IMR-90 (cell line): ENCODE results near the gene MRAP2. TPM values are rescaled to one million over a fixed set of nuclear protein-coding genes. Genes with fewer than 3 reads are reported as not detected.

Experiments
- ATAC-seq: fragments of 200-7000 bp; cut with Tn5 transposase; 2 replicates; pipeline ENCODE4 v1.9.1; 2020; ENCODE audit warnings: low read depth, mild to moderate bottlenecking, moderate library complexity
- BruUV-seq: library from RNA; stranded (reverse); fragments of 400-500 nt; replicated peaks from 2 replicates; lab custom pipeline; 2021; lab: Mats Ljungman, UMichigan
- CTCF ChIA-PET: fragments of 300-600 bp; formaldehyde crosslinking; extraction: SDS; loops from one replicate; lab custom pipeline; 2021; ENCODE audit warnings: antibody characterized with exemption; lab: Yijun Ruan, JAX
- POLR2A ChIA-PET: fragments of 300-600 bp; sonication (Branson Sonifier 250); formaldehyde crosslinking; loops from one replicate; lab custom pipeline; 2022; ENCODE audit warnings: antibody characterized with exemption; ENCODE audit not compliant: unreplicated experiment; lab: Charles Lee
- DNase-seq: peaks from one replicate; pipeline ENCODE4 v3.0.0; 2013
- H2AFZ ChIP-seq: replicated peaks from 2 replicates; pipeline ENCODE3; 2013; ENCODE audit warnings: low read length, mild to moderate bottlenecking; ENCODE audit not compliant: poor library complexity
- H2AK5ac ChIP-seq: 2 replicates; pipeline ENCODE4 v1.6.1; 2013; ENCODE audit warnings: low read depth, low read length, inconsistent platforms
- H2AK9ac ChIP-seq: replicated peaks from 2 replicates; pipeline ENCODE3; 2013; ENCODE audit warnings: mild to moderate bottlenecking, low read depth, low read length, moderate library complexity; ENCODE audit not compliant: poor library complexity
- H2BK120ac ChIP-seq: 2 replicates; pipeline ENCODE4 v1.6.1; 2013; ENCODE audit warnings: low read depth, low read length, inconsistent platforms
- H2BK15ac ChIP-seq: 3 replicates; pipeline ENCODE4 v1.6.1; 2013; ENCODE audit warnings: low read depth, low read length, inconsistent platforms
- H2BK20ac ChIP-seq: 2 replicates; pipeline ENCODE4 v1.6.1; 2013; ENCODE audit warnings: low read depth, mild to moderate bottlenecking, inconsistent platforms, low read length, moderate library complexity
- H2BK5ac ChIP-seq: 2 replicates; pipeline ENCODE4 v1.6.1; 2013; ENCODE audit warnings: mild to moderate bottlenecking, low read depth, low read length, inconsistent platforms; ENCODE audit not compliant: poor library complexity, severe bottlenecking
- H3K14ac ChIP-seq: replicated peaks from 2 replicates; pipeline ENCODE4 v1.6.1; 2013; ENCODE audit warnings: low read depth, low read length, inconsistent platforms
- H3K18ac ChIP-seq: 2 replicates; pipeline ENCODE4 v1.6.1; 2013; ENCODE audit warnings: low read depth, low read length, control low read depth
- H3K23ac ChIP-seq: 2 replicates; pipeline ENCODE4 v1.6.1; 2013; ENCODE audit warnings: low read depth, low read length, inconsistent platforms
- H3K27ac ChIP-seq: 2 replicates; pipeline ENCODE4 v1.5.1; 2013; ENCODE audit warnings: mild to moderate bottlenecking, control low read depth, low read length; ENCODE audit not compliant: insufficient read depth
- H3K27me3 ChIP-seq: 2 replicates; pipeline ENCODE4 v1.6.1; 2013; ENCODE audit warnings: low read length; ENCODE audit not compliant: control insufficient read depth, insufficient read depth
- H3K36me3 ChIP-seq: 2 replicates; pipeline ENCODE4 v1.6.1; 2013; ENCODE audit warnings: low read length, mixed read lengths; ENCODE audit not compliant: control insufficient read depth, insufficient read depth
- H3K4ac ChIP-seq: 2 replicates; pipeline ENCODE4 v1.6.1; 2013; ENCODE audit warnings: low read depth, low read length, inconsistent platforms
- H3K4me1 ChIP-seq: 2 replicates; pipeline ENCODE4 v1.6.1; 2013; ENCODE audit warnings: low read length, mixed read lengths; ENCODE audit not compliant: control insufficient read depth, insufficient read depth
- H3K4me2 ChIP-seq: 2 replicates; pipeline ENCODE4 v1.6.1; 2013; ENCODE audit warnings: low read depth, mild to moderate bottlenecking, control low read depth, low read length, moderate library complexity
- H3K4me3 ChIP-seq: 2 replicates; pipeline ENCODE4 v1.5.1; 2013; ENCODE audit warnings: low read depth, mild to moderate bottlenecking, control low read depth, low read length, moderate library complexity; ENCODE audit not compliant: insufficient read depth
- H3K56ac ChIP-seq: 2 replicates; pipeline ENCODE4 v1.6.1; 2013; ENCODE audit warnings: low read length, inconsistent platforms; ENCODE audit not compliant: insufficient read depth; ENCODE audit errors: extremely low read depth
- H3K79me1 ChIP-seq, 2 experiments: 2 replicates each; pipeline ENCODE4 v1.6.1; 2013; ENCODE audit warnings: low read length in 2 of 2, inconsistent platforms in 1 of 2, low read depth in 1 of 2
- H3K9ac ChIP-seq: 2 replicates; pipeline ENCODE4 v1.6.1; 2013; ENCODE audit warnings: low read depth, low read length, control low read depth
- H3K9me1 ChIP-seq: 2 replicates; pipeline ENCODE4 v1.6.1; 2013; ENCODE audit warnings: low read length, inconsistent platforms; ENCODE audit not compliant: insufficient read depth
- H3K9me3 ChIP-seq: 2 replicates; pipeline ENCODE4 v1.6.1; 2013; ENCODE audit warnings: low read length; ENCODE audit not compliant: control insufficient read depth, insufficient read depth
- H4K20me1 ChIP-seq: 2 replicates; pipeline ENCODE4 v1.6.1; 2013; ENCODE audit warnings: low read length, inconsistent platforms; ENCODE audit not compliant: insufficient read depth
- H4K5ac ChIP-seq: 2 replicates; pipeline ENCODE4 v1.6.1; 2013; ENCODE audit warnings: mild to moderate bottlenecking, low read depth, low read length, control low read depth
- H4K8ac ChIP-seq, 2 experiments: 2 replicates each; pipeline ENCODE4 v1.6.1; 2013; ENCODE audit warnings: low read depth in 2 of 2, low read length in 2 of 2, control low read depth in 1 of 2, inconsistent platforms in 1 of 2
- H4K91ac ChIP-seq: 2 replicates; pipeline ENCODE4 v1.6.1; 2013; ENCODE audit warnings: low read depth, low read length, inconsistent platforms; ENCODE audit not compliant: insufficient read depth
- BHLHE40 ChIP-seq: fragments of 150-350 bp; IDR thresholded peaks from 2 replicates; pipeline ENCODE4 v1.6.1; 2016; ENCODE audit warnings: mild to moderate bottlenecking, low read depth, low read length
- CEBPB ChIP-seq: IDR thresholded peaks from 2 replicates; pipeline ENCODE4 v1.6.1; 2012; ENCODE audit warnings: low read depth, low read length, improper control_type of control experiment
- MAFK ChIP-seq: IDR thresholded peaks from 2 replicates; pipeline ENCODE4 v1.6.1; 2012; ENCODE audit warnings: low read depth, low read length, improper control_type of control experiment
- MAZ ChIP-seq: IDR thresholded peaks from 2 replicates; pipeline ENCODE4 v1.6.1; 2012; ENCODE audit warnings: low read depth, mild to moderate bottlenecking, low read length, improper control_type of control experiment, moderate library complexity, borderline replicate concordance
- MXI1 ChIP-seq: IDR thresholded peaks from 2 replicates; pipeline ENCODE4 v1.6.1; 2012; ENCODE audit warnings: low read depth, mild to moderate bottlenecking, low read length, moderate library complexity, borderline replicate concordance
- NFE2L2 ChIP-seq: fragments of 150-350 bp; IDR thresholded peaks from 2 replicates; pipeline ENCODE4 v1.6.1; 2016; ENCODE audit warnings: low read depth, mild to moderate bottlenecking, low read length
- POLR2A ChIP-seq: IDR thresholded peaks from 2 replicates; pipeline ENCODE4 v1.6.1; 2012; ENCODE audit warnings: mild to moderate bottlenecking, low read depth, low read length
- RAD21 ChIP-seq: IDR thresholded peaks from 2 replicates; pipeline ENCODE4 v1.6.1; 2012; ENCODE audit warnings: low read length, improper control_type of control experiment
- RFX5 ChIP-seq: IDR thresholded peaks from 2 replicates; pipeline ENCODE4 v1.8.0; 2012; ENCODE audit warnings: low read depth, mild to moderate bottlenecking, low read length, moderate library complexity
- SMC3 ChIP-seq: fragments of 150-350 bp; IDR thresholded peaks from 2 replicates; pipeline ENCODE4 v1.6.1; 2016; ENCODE audit warnings: low read depth, mild to moderate bottlenecking, antibody characterized with exemption, low read length, moderate library complexity
- WGBS, 2 experiments: methylation state at CpG; one replicate each; pipeline versions ENCODE4 v1.1.5 to v1.1.7; 2013; ENCODE audit warnings: missing lambda C conversion rate in 2 of 2; ENCODE audit not compliant: insufficient read length in 1 of 2; ENCODE audit errors: extremely low coverage in 2 of 2; 5-methylcytosine and 5-hydroxymethylcytosine counted together
- dilution Hi-C: fragments of 300-500 bp; cut with HindIII; formaldehyde crosslinking; loops from one replicate; pipeline ENCODE4 v1.14.3; 2018; ENCODE audit warnings: low sequenced_read_pairs; ENCODE audit not compliant: unreplicated experiment
- in situ Hi-C: fragments of 300-500 bp; cut with MboI; formaldehyde crosslinking; loops from 3 replicates; pipeline ENCODE4 v1.14.3; 2019; ENCODE audit warnings: low sequenced_read_pairs, inconsistent platforms, mixed read lengths
- intact Hi-C: fragments of 100-400 bp; cut with micrococcal nuclease; formaldehyde crosslinking; loops from 2 replicates; pipeline ENCODE4 v1.10.0; 2022
- polyA plus RNA-seq, 3 experiments: library from polyadenylated mRNA; depleted of rRNA; stranded (reverse); fragments of >200 nt; gene quantifications; 2 replicates each; pipeline ENCODE4 v1.2.3, GENCODE V29; 2012; ENCODE audit warnings: low replicate concordance in 1 of 3
- total RNA-seq: library from RNA; depleted of rRNA; stranded (reverse); fragments of >200 nt; gene quantifications from 2 replicates; pipeline ENCODE4 v1.2.3, GENCODE V29; 2012
- TF ChIP-seq, protein P1 (sequence below): fragments of 150-350 bp; IDR thresholded peaks from 2 replicates; pipeline ENCODE4 v1.6.1; 2017; ENCODE audit warnings: mild to moderate bottlenecking, antibody characterized with exemption, low read length, low read depth
- TF ChIP-seq, protein P2 (sequence below): conservative IDR thresholded peaks from 2 replicates; pipeline ENCODE4 v1.5.1; 2012; ENCODE audit warnings: mild to moderate bottlenecking, low read depth, low read length, improper control_type of control experiment

The MRAP2 gene
- total and polyA plus RNA-seq, 2 of the 4 experiments (the other 2 are of a cell fraction) = 0.03 TPM; not detected in 1

DNA sequence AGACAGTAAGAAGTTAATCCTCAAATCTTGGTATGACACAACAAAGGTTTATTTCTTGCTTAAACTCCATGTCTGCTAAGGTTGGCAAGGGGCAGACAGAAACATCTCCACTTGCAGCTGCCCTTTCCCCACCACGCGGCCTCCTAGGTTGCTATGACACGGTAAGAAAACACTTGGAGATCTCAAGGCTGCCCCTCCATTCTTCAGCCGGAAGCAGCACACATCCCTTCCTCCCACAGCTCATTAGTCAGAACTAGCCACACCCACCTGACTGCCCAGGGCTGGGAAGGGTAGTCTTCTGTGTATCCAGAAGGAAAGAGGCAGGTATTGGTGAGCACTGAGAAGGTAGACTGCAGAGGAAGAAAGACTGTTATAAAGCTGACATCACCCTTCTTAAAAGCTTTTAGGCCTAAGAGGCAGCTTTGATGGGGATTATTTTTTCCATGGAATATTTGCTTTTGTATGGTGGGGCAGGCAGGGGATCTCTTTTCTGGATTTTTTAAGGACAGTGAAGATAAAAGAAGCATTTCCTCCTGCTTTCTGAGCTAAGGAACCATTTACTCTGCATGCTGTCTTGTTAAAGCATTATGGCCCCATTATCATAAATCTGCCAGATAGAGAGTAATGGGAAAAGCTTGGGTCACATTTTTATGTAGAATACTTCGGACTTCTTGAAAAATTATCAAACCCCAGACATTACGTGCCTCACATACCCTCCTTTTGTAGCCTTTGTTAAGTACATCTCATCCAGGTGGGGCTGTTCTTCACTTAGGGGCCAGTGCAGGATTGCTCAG, 41.6 kb downstream of the MRAP2 start:
- intact Hi-C loops = no loop called here
- no peak overlapping the region for H2BK15ac ChIP-seq

More for the DNA sequence above, 41.6 kb downstream of the MRAP2 start:
- POLR2A ChIA-PET = no interaction called here
- H3K23ac ChIP-seq = no peak overlapping the region
- no peaks in the 10 kb centered on the region for H3K36me3 ChIP-seq
- H3K9me1 ChIP-seq = no peaks in the 10 kb centered on the region
- DNase-seq (peak; percentile 7), ATAC-seq (no peak)
- no peak overlapping the region for H2BK5ac ChIP-seq
- no peaks in the 10 kb centered on the region for H3K79me1 ChIP-seq
- H3K27me3 ChIP-seq = no peaks in the 10 kb centered on the region
- H2AK5ac ChIP-seq = no peak overlapping the region
- no peaks in the 10 kb centered on the region for H3K4me1 ChIP-seq
- no peak overlapping the region for H3K18ac ChIP-seq
- CTCF ChIA-PET = interaction anchor here (0.6 kb wide), 1 partner anchor 342 kb away, joined by 4 read pairs; no protein-coding TSS in a partner anchor
- no peak overlapping the region for H3K4me2 ChIP-seq
- H4K20me1 ChIP-seq = no peaks in the 10 kb centered on the region
- no peak overlapping the region for H3K4me3 ChIP-seq
- no peak overlapping the region for H3K9ac ChIP-seq
- H2BK20ac ChIP-seq = no peak overlapping the region
- H2AK9ac ChIP-seq = no peak overlapping the region
- no TSS peak for BruUV-seq
- H3K56ac ChIP-seq = no peak overlapping the region
- in situ Hi-C loops = no loop called here
- WGBS, 2 experiments = 30% methylated on average over 2 of the region's 6 CpGs; no CpG with 5 or more reads in 1 of the 2 experiments
- H4K8ac ChIP-seq = no peak overlapping the region
- no peak overlapping the region for H3K4ac ChIP-seq
- dilution Hi-C loops = no loop called here
- H2AFZ ChIP-seq = no peak overlapping the region
- no peak overlapping the region for H2BK120ac ChIP-seq
- no peak overlapping the region for H3K27ac ChIP-seq
- TF ChIP-seq, protein P1, sequence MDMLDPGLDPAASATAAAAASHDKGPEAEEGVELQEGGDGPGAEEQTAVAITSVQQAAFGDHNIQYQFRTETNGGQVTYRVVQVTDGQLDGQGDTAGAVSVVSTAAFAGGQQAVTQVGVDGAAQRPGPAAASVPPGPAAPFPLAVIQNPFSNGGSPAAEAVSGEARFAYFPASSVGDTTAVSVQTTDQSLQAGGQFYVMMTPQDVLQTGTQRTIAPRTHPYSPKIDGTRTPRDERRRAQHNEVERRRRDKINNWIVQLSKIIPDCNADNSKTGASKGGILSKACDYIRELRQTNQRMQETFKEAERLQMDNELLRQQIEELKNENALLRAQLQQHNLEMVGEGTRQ = no peak
- TF ChIP-seq MAFK (no peak), MXI1 (no peak), CEBPB (no peak), SMC3 (no peak), RAD21 (no peak), MAZ (no peak), POLR2A (no peak), RFX5 (no peak), BHLHE40 (no peak), NFE2L2 (no peak)
- TF ChIP-seq, protein P2, sequence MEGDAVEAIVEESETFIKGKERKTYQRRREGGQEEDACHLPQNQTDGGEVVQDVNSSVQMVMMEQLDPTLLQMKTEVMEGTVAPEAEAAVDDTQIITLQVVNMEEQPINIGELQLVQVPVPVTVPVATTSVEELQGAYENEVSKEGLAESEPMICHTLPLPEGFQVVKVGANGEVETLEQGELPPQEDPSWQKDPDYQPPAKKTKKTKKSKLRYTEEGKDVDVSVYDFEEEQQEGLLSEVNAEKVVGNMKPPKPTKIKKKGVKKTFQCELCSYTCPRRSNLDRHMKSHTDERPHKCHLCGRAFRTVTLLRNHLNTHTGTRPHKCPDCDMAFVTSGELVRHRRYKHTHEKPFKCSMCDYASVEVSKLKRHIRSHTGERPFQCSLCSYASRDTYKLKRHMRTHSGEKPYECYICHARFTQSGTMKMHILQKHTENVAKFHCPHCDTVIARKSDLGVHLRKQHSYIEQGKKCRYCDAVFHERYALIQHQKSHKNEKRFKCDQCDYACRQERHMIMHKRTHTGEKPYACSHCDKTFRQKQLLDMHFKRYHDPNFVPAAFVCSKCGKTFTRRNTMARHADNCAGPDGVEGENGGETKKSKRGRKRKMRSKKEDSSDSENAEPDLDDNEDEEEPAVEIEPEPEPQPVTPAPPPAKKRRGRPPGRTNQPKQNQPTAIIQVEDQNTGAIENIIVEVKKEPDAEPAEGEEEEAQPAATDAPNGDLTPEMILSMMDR = no peak
- no peak overlapping the region for H4K91ac ChIP-seq
- H3K14ac ChIP-seq = no peak overlapping the region
- no peaks in the 10 kb centered on the region for H3K9me3 ChIP-seq
- H4K5ac ChIP-seq = no peak overlapping the region
